GM10266 (cell line): ENCODE measurements around the gene PODNL1.

Experiments
- DNase-seq: peaks from one replicate; pipeline ENCODE4 v3.0.0; 2012; ENCODE audit errors: extremely low spot score
- TF ChIP-seq, protein P1 (sequence below): IDR thresholded peaks from 2 replicates; pipeline ENCODE4 v1.5.1; 2012; ENCODE audit warnings: mild to moderate bottlenecking, low read depth; ENCODE audit not compliant: control insufficient read depth, insufficient read depth; ENCODE audit errors: missing control alignments

PODNL1 gene

DNA sequence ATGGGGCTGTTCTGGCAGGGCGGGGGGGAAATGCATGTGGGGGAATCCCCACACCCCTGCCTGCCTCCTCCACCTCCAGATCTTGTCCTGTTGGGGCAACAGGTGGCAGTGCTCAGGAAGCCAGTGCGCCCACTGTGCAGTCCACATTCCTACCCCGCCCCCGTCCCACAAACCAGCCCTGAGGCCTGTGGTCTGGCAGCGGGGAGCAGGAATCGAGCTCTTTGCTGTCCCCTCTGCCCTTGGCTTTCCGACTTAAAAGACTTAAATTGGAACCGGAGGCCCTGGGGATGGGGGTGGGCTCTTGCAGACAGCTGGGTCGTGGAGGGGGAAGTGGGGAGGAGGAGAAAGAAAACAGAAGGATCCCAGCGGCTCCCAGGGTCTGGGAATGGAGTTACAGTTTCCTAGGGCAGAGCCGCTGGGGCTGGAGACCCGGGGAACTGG is 56.9 kb downstream of the PODNL1 start:
- DNase-seq, result no peak
- TF ChIP-seq, protein P1, sequence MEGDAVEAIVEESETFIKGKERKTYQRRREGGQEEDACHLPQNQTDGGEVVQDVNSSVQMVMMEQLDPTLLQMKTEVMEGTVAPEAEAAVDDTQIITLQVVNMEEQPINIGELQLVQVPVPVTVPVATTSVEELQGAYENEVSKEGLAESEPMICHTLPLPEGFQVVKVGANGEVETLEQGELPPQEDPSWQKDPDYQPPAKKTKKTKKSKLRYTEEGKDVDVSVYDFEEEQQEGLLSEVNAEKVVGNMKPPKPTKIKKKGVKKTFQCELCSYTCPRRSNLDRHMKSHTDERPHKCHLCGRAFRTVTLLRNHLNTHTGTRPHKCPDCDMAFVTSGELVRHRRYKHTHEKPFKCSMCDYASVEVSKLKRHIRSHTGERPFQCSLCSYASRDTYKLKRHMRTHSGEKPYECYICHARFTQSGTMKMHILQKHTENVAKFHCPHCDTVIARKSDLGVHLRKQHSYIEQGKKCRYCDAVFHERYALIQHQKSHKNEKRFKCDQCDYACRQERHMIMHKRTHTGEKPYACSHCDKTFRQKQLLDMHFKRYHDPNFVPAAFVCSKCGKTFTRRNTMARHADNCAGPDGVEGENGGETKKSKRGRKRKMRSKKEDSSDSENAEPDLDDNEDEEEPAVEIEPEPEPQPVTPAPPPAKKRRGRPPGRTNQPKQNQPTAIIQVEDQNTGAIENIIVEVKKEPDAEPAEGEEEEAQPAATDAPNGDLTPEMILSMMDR, result no peak
